Adrenal gland (tissue), 12 donors: ENCODE results near the gene NSD1. TPM values are rescaled to one million over a fixed set of nuclear protein-coding genes. Genes with fewer than 3 reads are reported as not detected.

Experiments
- DNase-seq, 7 donors: peaks; one replicate each; pipeline ENCODE4 v3.0.0-alpha.2; 2019 to 2020
- H3K27ac ChIP-seq, 5 donors: fragments of 200-600 bp; sonication (generic) in 4 of 5; 1 replicate in 3 of 5; 2 replicates in 2 of 5; pipeline versions ENCODE4 v1.5.1 to v1.8.0; 2016 to 2020; ENCODE audit warnings: mild to moderate bottlenecking in 1 of 5
- H3K27me3 ChIP-seq: fragments of 200-600 bp; 2 replicates; pipeline ENCODE4 v1.8.0; 2021
- H3K36me3 ChIP-seq, 2 donors: fragments of 200-600 bp; replicated peaks in 1 of 2; 1 replicate in 1 of 2; 2 replicates in 1 of 2; pipeline versions ENCODE4 v1.5.1 to v1.8.0; 2018 to 2022
- H3K4me1 ChIP-seq, 2 donors: fragments of 200-600 bp; replicated peaks in 1 of 2; 1 replicate in 1 of 2; 2 replicates in 1 of 2; pipeline versions ENCODE4 v1.5.1 to v1.8.0; 2018 to 2021
- H3K4me3 ChIP-seq, 4 donors: fragments of 200-600 bp; sonication (generic) in 3 of 4; one replicate each; pipeline ENCODE4 v1.5.1; 2016 to 2018
- H3K9me3 ChIP-seq, 3 donors: fragments of 200-600 bp; sonication (generic) in 1 of 3; replicated peaks in 1 of 3; 1 replicate in 2 of 3; 2 replicates in 1 of 3; pipeline versions ENCODE4 v1.5.1 to v1.8.0; 2016 to 2021
- POLR2A ChIP-seq, 2 donors: fragments of 450-650 bp; IDR thresholded peaks; one replicate each; pipeline ENCODE4 v1.6.1; 2017; ENCODE audit warnings: antibody characterized with exemption in 2 of 2, mild to moderate bottlenecking in 2 of 2, moderate library complexity in 1 of 2
- WGBS, 4 donors: extraction: QIAGEN DNeasy Blood & Tissue Kit in 2 of 4; methylation state at CpG; one replicate each; pipeline versions ENCODE4 v1.1.5 to v1.1.7; 2013 to 2017; 5-methylcytosine and 5-hydroxymethylcytosine counted together
- intact Hi-C, 2 donors: fragments of 100-400 bp; cut with DNase I; formaldehyde crosslinking; loops; one replicate each; pipeline versions ENCODE4 v1.14.1 to v1.15.0; 2022 to 2023
- polyA plus RNA-seq, 3 donors: library from polyadenylated mRNA; stranded (reverse); fragments of 200-250 nt in 2 of 3; fragments of 350-450 nt in 1 of 3; fragmentation: Illumina TruSeq in 1 of 3; extraction: RNeasy Lipid Tissue Mini Kit (QIAGEN cat#74804) in 1 of 3; gene quantifications; one replicate each; pipeline ENCODE4 v1.2.3, GENCODE V29; 2013 to 2014
- total RNA-seq, 9 donors: library from RNA; depleted of rRNA in 4 of 9; stranded (reverse); fragments of >200 nt in 4 of 9; fragments of 120-200 nt in 1 of 9; fragmentation: NEBNext Ultra II Directional in 1 of 9; extraction: Animal tissue kit (Norgen Biotek cat#: 25700) in 1 of 9; gene quantifications; one replicate each; pipeline versions ENCODE4 v1.1.0 to v1.2.4, GENCODE V29; 2013 to 2023
- TF ChIP-seq, protein P1 (sequence below), 6 experiments: fragments of 450-650 bp in 4 of 6; fragments of 200-600 bp in 2 of 6; sonication (generic) in 1 of 6; IDR thresholded peaks; 1 replicate in 5 of 6; 2 replicates in 1 of 6; pipeline versions ENCODE4 v1.5.1 to v1.8.0; 2016 to 2021; ENCODE audit warnings: antibody characterized with exemption in 6 of 6, mild to moderate bottlenecking in 2 of 6, moderate library complexity in 1 of 6
- donor health status: healthy with polysubstance abuse.
- donor health status: Bipolar disorder and iron deficiency.
- donor health status: DM: yes; HTN: yes; CAD: no.
- donor health status: DM: no; HTN: no; CAD: no.
- donor health status: DM: no; HTN: no; CAD: no.
- donor health status: DM: yes; HTN: yes; CAD: no.

Gene NSD1
- total and polyA plus RNA-seq, 12 donors: 6.4 to 73.9 (median 44.3) TPM

DNA sequence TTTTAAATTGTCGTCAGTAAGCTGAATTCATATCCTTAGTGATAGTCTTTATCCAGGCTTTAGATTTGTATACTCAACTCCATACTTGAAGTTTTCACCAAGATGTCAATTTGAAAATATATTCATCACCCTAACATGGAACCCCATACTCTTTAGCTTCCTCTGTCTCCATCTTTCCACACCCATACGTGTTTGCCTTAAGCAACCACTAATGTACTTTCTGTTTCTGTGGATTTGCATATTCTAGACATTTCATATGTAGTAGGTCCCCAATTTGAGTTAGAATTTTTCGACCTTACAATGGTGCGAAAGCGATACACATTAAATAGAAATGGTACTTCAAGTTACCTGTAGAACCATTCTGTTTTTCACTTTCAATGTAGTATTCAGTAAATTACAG is 65.2 kb downstream of the NSD1 start:
- Histone ChIP-seq H3K36me3 (peaks cover 0 to 52% of the 10 kb centered on the region in 2 donors), H3K27me3 (no peaks in the 10 kb centered on the region), H3K4me1 (peaks cover 13 to 21% of the 10 kb centered on the region in 2 donors), H3K4me3 (no peak overlapping the region), H3K27ac (no peak overlapping the region), H3K9me3 (no peaks in the 10 kb centered on the region)
- TF ChIP-seq, protein P1, sequence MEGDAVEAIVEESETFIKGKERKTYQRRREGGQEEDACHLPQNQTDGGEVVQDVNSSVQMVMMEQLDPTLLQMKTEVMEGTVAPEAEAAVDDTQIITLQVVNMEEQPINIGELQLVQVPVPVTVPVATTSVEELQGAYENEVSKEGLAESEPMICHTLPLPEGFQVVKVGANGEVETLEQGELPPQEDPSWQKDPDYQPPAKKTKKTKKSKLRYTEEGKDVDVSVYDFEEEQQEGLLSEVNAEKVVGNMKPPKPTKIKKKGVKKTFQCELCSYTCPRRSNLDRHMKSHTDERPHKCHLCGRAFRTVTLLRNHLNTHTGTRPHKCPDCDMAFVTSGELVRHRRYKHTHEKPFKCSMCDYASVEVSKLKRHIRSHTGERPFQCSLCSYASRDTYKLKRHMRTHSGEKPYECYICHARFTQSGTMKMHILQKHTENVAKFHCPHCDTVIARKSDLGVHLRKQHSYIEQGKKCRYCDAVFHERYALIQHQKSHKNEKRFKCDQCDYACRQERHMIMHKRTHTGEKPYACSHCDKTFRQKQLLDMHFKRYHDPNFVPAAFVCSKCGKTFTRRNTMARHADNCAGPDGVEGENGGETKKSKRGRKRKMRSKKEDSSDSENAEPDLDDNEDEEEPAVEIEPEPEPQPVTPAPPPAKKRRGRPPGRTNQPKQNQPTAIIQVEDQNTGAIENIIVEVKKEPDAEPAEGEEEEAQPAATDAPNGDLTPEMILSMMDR (IDR thresholded peaks at IDR 0.05): no peak
- no peak for TF ChIP-seq POLR2A (IDR thresholded peaks at IDR 0.05)
- no peak for DNase-seq
- 91 to 95% (median 94%) methylated on average over 5 of the region's 5 CpGs for WGBS, 4 donors
- intact Hi-C loops: no loop called here

- TF ChIP-seq, protein P1 (IDR thresholded peaks at IDR 0.05): no peak
- no peak for TF ChIP-seq POLR2A (IDR thresholded peaks at IDR 0.05)
- Histone ChIP-seq H3K27ac (no peak overlapping the region), H3K4me1 (no peaks in the 10 kb centered on the region), H3K9me3 (no peaks in the 10 kb centered on the region), H3K36me3 (peaks cover 0 to 62% of the 10 kb centered on the region in 2 donors), H3K27me3 (no peaks in the 10 kb centered on the region), H3K4me3 (no peak overlapping the region)
- intact Hi-C loops: no loop called here
- no peak for DNase-seq
- 90 to 98% (median 96%) methylated on average over 9 of the region's 9 CpGs for WGBS, 4 donors
These were observed 70.7 kb downstream of the NSD1 start for GRCh38 chr5:177204281-177204680.

DNA sequence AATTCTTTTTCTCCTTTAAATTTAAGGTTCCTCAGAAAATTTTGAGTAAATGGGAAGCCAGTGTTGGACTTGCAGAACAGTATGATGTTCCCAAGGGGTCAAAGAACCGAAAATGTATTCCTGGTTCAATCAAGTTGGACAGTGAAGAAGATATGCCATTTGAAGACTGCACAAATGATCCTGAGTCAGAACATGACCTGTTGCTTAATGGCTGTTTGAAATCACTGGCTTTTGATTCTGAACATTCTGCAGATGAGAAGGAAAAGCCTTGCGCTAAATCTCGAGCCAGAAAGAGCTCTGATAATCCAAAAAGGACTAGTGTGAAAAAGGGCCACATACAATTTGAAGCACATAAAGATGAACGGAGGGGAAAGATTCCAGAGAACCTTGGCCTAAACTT is 76.0 kb downstream of the NSD1 start:
- Histone ChIP-seq H3K36me3 (peaks cover 0 to 56% of the 10 kb centered on the region in 2 donors), H3K9me3 (no peaks in the 10 kb centered on the region), H3K27me3 (no peaks in the 10 kb centered on the region), H3K4me3 (no peak overlapping the region), H3K27ac (peak overlapping the region in 4 of 5 donors; percentile 22 to 72 (median 46)), H3K4me1 (peaks cover 5 to 8% of the 10 kb centered on the region in 2 donors)
- intact Hi-C loops: no loop called here
- WGBS, 4 donors: 45 to 69% (median 66%) methylated on average over 4 of the region's 4 CpGs
- no peak for TF ChIP-seq POLR2A (IDR thresholded peaks at IDR 0.05)
- TF ChIP-seq, protein P1 (IDR thresholded peaks at IDR 0.05): no peak
- DNase-seq: no peak

DNA sequence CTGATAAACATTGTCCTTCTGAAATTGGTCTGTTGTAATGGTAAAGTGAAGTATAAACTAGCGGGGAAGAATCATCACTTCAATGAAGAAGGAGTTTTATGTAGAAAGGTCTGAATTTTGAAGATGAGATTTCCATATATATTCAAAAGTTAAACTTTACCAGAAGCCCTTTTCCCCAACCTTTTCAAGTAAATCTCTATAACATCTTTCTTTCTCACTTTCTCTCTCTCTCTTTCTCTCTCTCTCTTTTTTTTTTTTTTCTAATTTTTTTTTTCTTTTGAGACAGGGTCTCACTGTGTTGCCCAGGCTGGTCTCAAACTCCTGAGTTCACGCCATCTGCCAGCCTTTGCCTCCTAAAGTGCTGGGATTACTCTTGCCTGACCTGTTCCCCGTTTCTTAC is 78.7 kb downstream of the NSD1 start:
- Histone ChIP-seq H3K27ac (no peak overlapping the region), H3K4me1 (peaks cover 9 to 16% of the 10 kb centered on the region in 2 donors), H3K4me3 (no peak overlapping the region), H3K27me3 (no peaks in the 10 kb centered on the region), H3K9me3 (no peaks in the 10 kb centered on the region), H3K36me3 (peaks cover 0 to 36% of the 10 kb centered on the region in 2 donors)
- DNase-seq: no peak
- intact Hi-C loops: no loop called here
- WGBS, 4 donors: 63 to 67% (median 64%) methylated on average over 3 of the region's 3 CpGs
- no peak for TF ChIP-seq POLR2A (IDR thresholded peaks at IDR 0.05)
- TF ChIP-seq, protein P1 (IDR thresholded peaks at IDR 0.05): no peak
